Measurements from ENCODE around the gene SNED1.
A peak's percentile ranks its signal among the peaks of the same experiment; 100 is the strongest.

SNED1 gene

GRCh38 chr2:241095594-241096290 lies 97.3 kb downstream of the SNED1 start:
- Histone ChIP-seq H3K27me3 (ENCODE audit: control insufficient read depth, insufficient read depth, low read length) (no peaks in the 10 kb centered on the region), H3K4me1 (no peaks in the 10 kb centered on the region), H3K4me2 (ENCODE audit: low read length) (no peak overlapping the region), H3K79me2 (no peaks in the 10 kb centered on the region), H2AFZ (no peak overlapping the region), H3K27ac (no peak overlapping the region), H3K9me3 (ENCODE audit: control insufficient read depth, low read length) (no peaks in the 10 kb centered on the region), H3K36me3 (ENCODE audit: control insufficient read depth, insufficient read depth, low read length) (no peaks in the 10 kb centered on the region), H3K9ac (no peak overlapping the region), H3K4me3 (ENCODE audit: low read depth, low read length) (no peak overlapping the region)
- TF ChIP-seq CTCF (IDR thresholded peaks at IDR 0.05): no peak

- Histone ChIP-seq H3K4me2 (ENCODE audit: low read length) (no peak overlapping the region), H3K27ac (no peak overlapping the region), H3K9me3 (ENCODE audit: control insufficient read depth, low read length) (no peaks in the 10 kb centered on the region), H3K79me2 (peaks cover 9% of the 10 kb centered on the region), H3K4me1 (no peaks in the 10 kb centered on the region), H3K27me3 (ENCODE audit: control insufficient read depth, insufficient read depth, low read length) (no peaks in the 10 kb centered on the region), H2AFZ (no peak overlapping the region), H3K4me3 (ENCODE audit: low read depth, low read length) (no peak overlapping the region), H3K9ac (no peak overlapping the region), H3K36me3 (ENCODE audit: control insufficient read depth, insufficient read depth, low read length) (no peaks in the 10 kb centered on the region)
- TF ChIP-seq CTCF (IDR thresholded peaks at IDR 0.05): no peak
Measured at GRCh38 chr2:241096979-241097378, 98.6 kb downstream of the SNED1 start.

GRCh38 chr2:241099246-241099645 lies 100.8 kb downstream of the SNED1 start:
- Histone ChIP-seq H3K4me1 (no peaks in the 10 kb centered on the region), H3K9ac (no peak overlapping the region), H3K4me3 (ENCODE audit: low read depth, low read length) (no peak overlapping the region), H2AFZ (no peak overlapping the region), H3K27me3 (ENCODE audit: control insufficient read depth, insufficient read depth, low read length) (no peaks in the 10 kb centered on the region), H3K9me3 (ENCODE audit: control insufficient read depth, low read length) (no peaks in the 10 kb centered on the region), H3K27ac (no peak overlapping the region), H3K36me3 (ENCODE audit: control insufficient read depth, insufficient read depth, low read length) (no peaks in the 10 kb centered on the region), H3K4me2 (ENCODE audit: low read length) (no peak overlapping the region), H3K79me2 (peaks cover 9% of the 10 kb centered on the region)
- no peak for TF ChIP-seq CTCF (IDR thresholded peaks at IDR 0.05)

GRCh38 chr2:241102239-241102803 lies 103.9 kb downstream of the SNED1 start, which contains the start of gene MTERF4:
Gene MTERF4 (minus strand): TSS chr2:241102287. CDS start chr2:241102273, 14 bp downstream.
- peak within 1 kb of the TSS; percentile 87 for H3K27ac ChIP-seq
- peaks cover 9% of the 10 kb centered on the region for H3K79me2 ChIP-seq
- H3K9me3 ChIP-seq (ENCODE audit: control insufficient read depth, low read length): no peaks in the 10 kb centered on the region
- no peaks in the 10 kb centered on the region for H3K36me3 ChIP-seq (ENCODE audit: control insufficient read depth, insufficient read depth, low read length)
- H3K27me3 ChIP-seq (ENCODE audit: control insufficient read depth, insufficient read depth, low read length): no peaks in the 10 kb centered on the region
- no peaks in the 10 kb centered on the region for H3K4me1 ChIP-seq
- H3K4me3 ChIP-seq (ENCODE audit: low read depth, low read length): peak within 1 kb of the TSS; percentile 75
- H2AFZ ChIP-seq: peak within 1 kb of the TSS; percentile 93
- H3K4me2 ChIP-seq (ENCODE audit: low read length): peak within 1 kb of the TSS; percentile 89
- H3K9ac ChIP-seq: peak within 1 kb of the TSS; percentile 78
- TF ChIP-seq CTCF (IDR thresholded peaks at IDR 0.05): no peak
